SK-N-MC (cell line): ENCODE results near the gene TMEM184C.
A peak's percentile ranks its signal among the peaks of the same experiment; 100 is the strongest.

Source experiments
- DNase-seq: peaks from one replicate; pipeline ENCODE4 v3.0.0-alpha.2; 2011; ENCODE audit warnings: low read depth, low spot score
- H3K27ac ChIP-seq: fragments of 200-600 bp; sonication (generic); 2 replicates; pipeline ENCODE4 v1.5.1; 2016; ENCODE audit warnings: mixed run types
- H3K36me3 ChIP-seq: fragments of 200-600 bp; sonication (generic); 2 replicates; pipeline ENCODE4 v1.6.1; 2017; ENCODE audit warnings: antibody characterized with exemption, low read length, mixed read lengths; ENCODE audit not compliant: insufficient read depth
- H3K4me3 ChIP-seq: fragments of 200-600 bp; sonication (generic); 2 replicates; pipeline ENCODE4 v1.5.1; 2016
- H3K9ac ChIP-seq: fragments of 200-600 bp; sonication (generic); 2 replicates; pipeline ENCODE4 v1.8.0; 2017; ENCODE audit warnings: mixed run types, mixed read lengths; ENCODE audit not compliant: insufficient read length
- H3K9me3 ChIP-seq: fragments of 200-600 bp; sonication (generic); 2 replicates; pipeline ENCODE4 v1.6.1; 2017; ENCODE audit warnings: low read depth, mild to moderate bottlenecking, antibody characterized with exemption, low read length, moderate library complexity, mixed read lengths
- EZH2 ChIP-seq: fragments of 200-600 bp; sonication (generic); IDR thresholded peaks from one replicate; pipeline ENCODE4 v1.6.1; 2017; ENCODE audit warnings: antibody characterized with exemption
- FOXP2 ChIP-seq: optimal IDR thresholded peaks from 2 replicates; pipeline ENCODE3; 2011; ENCODE audit warnings: mild to moderate bottlenecking, moderate library complexity; ENCODE audit not compliant: insufficient read depth; ENCODE audit errors: extremely low read length, control extremely low read depth
- POLR2AphosphoS5 ChIP-seq: IDR thresholded peaks from 2 replicates; pipeline ENCODE4 v1.6.1; 2012; ENCODE audit warnings: mild to moderate bottlenecking, low read depth, low read length, borderline replicate concordance

TMEM184C gene

GRCh38 chr4:147594578-147594977, 22.6 kb upstream of the TMEM184C start:
- no peak for DNase-seq
- no peaks in the 10 kb centered on the region for H3K36me3 ChIP-seq
- H3K27ac ChIP-seq = no peak overlapping the region
- H3K4me3 ChIP-seq = no peak overlapping the region
- no peaks in the 10 kb centered on the region for H3K9me3 ChIP-seq
- H3K9ac ChIP-seq = no peak overlapping the region
- TF ChIP-seq EZH2 (no peak), POLR2AphosphoS5 (no peak), FOXP2 (no peak)

GRCh38 chr4:147596377-147596776, 20.8 kb upstream of the TMEM184C start:
- no peak for TF ChIP-seq EZH2
- Histone ChIP-seq H3K9me3 (no peaks in the 10 kb centered on the region), H3K36me3 (no peaks in the 10 kb centered on the region), H3K9ac (no peak overlapping the region), H3K4me3 (no peak overlapping the region), H3K27ac (no peak overlapping the region; the same call in 1 of the 2 replicates)
- no peak for DNase-seq

GRCh38 chr4:147596981-147597380, 20.2 kb upstream of the TMEM184C start:
- Histone ChIP-seq H3K27ac (peak overlapping the region; percentile 40; the same call in 1 of the 2 replicates), H3K36me3 (no peaks in the 10 kb centered on the region), H3K4me3 (no peak overlapping the region), H3K9ac (no peak overlapping the region), H3K9me3 (no peaks in the 10 kb centered on the region)
- no peak for DNase-seq
- TF ChIP-seq POLR2AphosphoS5 = no peak
- no peak for TF ChIP-seq EZH2
- no peak for TF ChIP-seq FOXP2

GRCh38 chr4:147597561-147597960, 19.6 kb upstream of the TMEM184C start:
- H3K27ac ChIP-seq = peak overlapping the region; percentile 40; the same call in 1 of the 2 replicates
- TF ChIP-seq EZH2 (no peak), POLR2AphosphoS5 (no peak), FOXP2 (no peak)
- H3K9me3 ChIP-seq = no peaks in the 10 kb centered on the region
- no peak overlapping the region for H3K4me3 ChIP-seq
- no peak overlapping the region for H3K9ac ChIP-seq
- H3K36me3 ChIP-seq = no peaks in the 10 kb centered on the region
- no peak for DNase-seq

GRCh38 chr4:147599206-147599605, 18.0 kb upstream of the TMEM184C start:
- H3K4me3 ChIP-seq = no peak overlapping the region
- DNase-seq = no peak
- H3K27ac ChIP-seq = no peak overlapping the region
- H3K9me3 ChIP-seq = no peaks in the 10 kb centered on the region
- H3K36me3 ChIP-seq = no peaks in the 10 kb centered on the region
- TF ChIP-seq FOXP2 = no peak
- TF ChIP-seq POLR2AphosphoS5 = no peak
- no peak for TF ChIP-seq EZH2
- no peak overlapping the region for H3K9ac ChIP-seq

GRCh38 chr4:147599769-147600168, 17.4 kb upstream of the TMEM184C start:
- H3K9me3 ChIP-seq = no peaks in the 10 kb centered on the region
- no peak overlapping the region for H3K4me3 ChIP-seq
- TF ChIP-seq FOXP2 (no peak), EZH2 (no peak), POLR2AphosphoS5 (no peak)
- no peak overlapping the region for H3K9ac ChIP-seq
- no peaks in the 10 kb centered on the region for H3K36me3 ChIP-seq
- no peak for DNase-seq
- H3K27ac ChIP-seq = no peak overlapping the region

- H3K4me3 ChIP-seq = no peak overlapping the region
Measured at GRCh38 chr4:147605499-147605898, 11.7 kb upstream of the TMEM184C start.

GRCh38 chr4:147607471-147607870, 9.7 kb upstream of the TMEM184C start:
- no peak overlapping the region for H3K4me3 ChIP-seq
- no peak overlapping the region for H3K9ac ChIP-seq
- no peaks in the 10 kb centered on the region for H3K36me3 ChIP-seq
- no peak for TF ChIP-seq POLR2AphosphoS5
- no peaks in the 10 kb centered on the region for H3K9me3 ChIP-seq
- DNase-seq = no peak
- H3K27ac ChIP-seq = no peak overlapping the region

More at GRCh38 chr4:147605499-147605898, 11.7 kb upstream of the TMEM184C start:
- TF ChIP-seq FOXP2 (no peak), EZH2 (no peak), POLR2AphosphoS5 (no peak)
- no peak overlapping the region for H3K9ac ChIP-seq
- no peaks in the 10 kb centered on the region for H3K36me3 ChIP-seq
- no peaks in the 10 kb centered on the region for H3K9me3 ChIP-seq
- no peak for DNase-seq
- no peak overlapping the region for H3K27ac ChIP-seq

- DNase-seq = no peak
- H3K36me3 ChIP-seq = no peaks in the 10 kb centered on the region
- TF ChIP-seq EZH2 (no peak), FOXP2 (no peak)
- H3K4me3 ChIP-seq = no peak overlapping the region
- no peaks in the 10 kb centered on the region for H3K9me3 ChIP-seq
- no peak overlapping the region for H3K9ac ChIP-seq
- no peak overlapping the region for H3K27ac ChIP-seq
Measured at GRCh38 chr4:147610686-147611085, 6.5 kb upstream of the TMEM184C start.

GRCh38 chr4:147616849-147617172, 386 bp upstream of the TMEM184C start:
- Histone ChIP-seq H3K9ac (peak overlapping the region; percentile 69), H3K4me3 (peak overlapping the region; percentile 97), H3K9me3 (no peaks in the 10 kb centered on the region), H3K27ac (no peak overlapping the region), H3K36me3 (peaks cover 14% of the 10 kb centered on the region)
- no peak for DNase-seq
- no peak for TF ChIP-seq EZH2
- TF ChIP-seq FOXP2 = no peak
- TF ChIP-seq POLR2AphosphoS5 = no peak
